HL-60 (cell line): ENCODE data around the gene CYB5A.

Experiments used
- GABPA ChIP-seq: IDR thresholded peaks from 2 replicates; pipeline ENCODE4 v1.6.1; 2012; ENCODE audit warnings: low read depth
- POLR2AphosphoS5 ChIP-seq: IDR thresholded peaks from 2 replicates; pipeline ENCODE4 v1.6.1; 2012; ENCODE audit warnings: low read depth
- SPI1 ChIP-seq: IDR thresholded peaks from 2 replicates; pipeline ENCODE4 v1.6.1; 2012; ENCODE audit warnings: low read depth, mild to moderate bottlenecking, borderline replicate concordance
- TF ChIP-seq, protein P1 (sequence below): IDR thresholded peaks from one replicate; pipeline ENCODE4 v1.5.1; 2011; ENCODE audit warnings: low read length, control low read depth, inconsistent platforms; ENCODE audit not compliant: insufficient read depth

DNA sequence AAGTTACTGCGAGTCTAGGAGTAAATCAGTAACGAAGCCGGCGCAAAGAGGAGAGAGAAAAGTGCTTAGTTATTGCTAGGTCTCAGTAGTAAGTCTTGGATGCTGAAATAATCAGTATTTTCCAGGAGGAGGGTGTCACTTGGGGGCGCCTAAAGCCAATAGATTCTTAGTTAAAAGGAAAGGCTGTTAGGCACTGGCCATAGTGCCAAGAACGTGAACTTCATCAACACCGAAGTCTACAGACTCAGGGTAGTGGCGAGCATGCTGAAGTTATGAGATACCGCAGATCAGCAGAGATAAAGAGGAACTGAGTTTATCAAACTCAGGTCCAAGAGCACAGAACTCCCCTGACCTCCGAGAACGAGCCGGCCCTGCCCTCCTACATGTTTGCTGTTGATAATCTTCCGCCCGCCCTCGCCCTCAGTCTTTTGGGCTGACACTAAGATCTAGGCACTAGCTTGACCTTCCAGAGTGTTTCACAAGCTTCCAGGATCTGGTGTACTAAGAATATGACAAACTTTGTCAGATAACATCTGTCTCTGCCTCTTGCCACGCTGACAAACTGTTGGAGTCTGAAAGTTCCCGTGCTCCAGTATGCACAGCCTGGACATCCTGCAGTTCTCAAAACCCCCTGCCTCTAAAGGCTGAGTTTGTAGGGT is 49.2 kb downstream of the CYB5A start:
- TF ChIP-seq, protein P1, sequence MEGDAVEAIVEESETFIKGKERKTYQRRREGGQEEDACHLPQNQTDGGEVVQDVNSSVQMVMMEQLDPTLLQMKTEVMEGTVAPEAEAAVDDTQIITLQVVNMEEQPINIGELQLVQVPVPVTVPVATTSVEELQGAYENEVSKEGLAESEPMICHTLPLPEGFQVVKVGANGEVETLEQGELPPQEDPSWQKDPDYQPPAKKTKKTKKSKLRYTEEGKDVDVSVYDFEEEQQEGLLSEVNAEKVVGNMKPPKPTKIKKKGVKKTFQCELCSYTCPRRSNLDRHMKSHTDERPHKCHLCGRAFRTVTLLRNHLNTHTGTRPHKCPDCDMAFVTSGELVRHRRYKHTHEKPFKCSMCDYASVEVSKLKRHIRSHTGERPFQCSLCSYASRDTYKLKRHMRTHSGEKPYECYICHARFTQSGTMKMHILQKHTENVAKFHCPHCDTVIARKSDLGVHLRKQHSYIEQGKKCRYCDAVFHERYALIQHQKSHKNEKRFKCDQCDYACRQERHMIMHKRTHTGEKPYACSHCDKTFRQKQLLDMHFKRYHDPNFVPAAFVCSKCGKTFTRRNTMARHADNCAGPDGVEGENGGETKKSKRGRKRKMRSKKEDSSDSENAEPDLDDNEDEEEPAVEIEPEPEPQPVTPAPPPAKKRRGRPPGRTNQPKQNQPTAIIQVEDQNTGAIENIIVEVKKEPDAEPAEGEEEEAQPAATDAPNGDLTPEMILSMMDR = no peak
- no peak for TF ChIP-seq POLR2AphosphoS5
- peak; percentile 91 for TF ChIP-seq SPI1
- TF ChIP-seq GABPA = no peak
